ENCODE results near the gene GRM8. TPM values are rescaled to one million over a fixed set of nuclear protein-coding genes. Genes with fewer than 3 reads are reported as not detected.

GRM8 gene
- total and polyA plus RNA-seq, 4 donors, result 0.28 to 4.9 (median 2.8) TPM

DNA sequence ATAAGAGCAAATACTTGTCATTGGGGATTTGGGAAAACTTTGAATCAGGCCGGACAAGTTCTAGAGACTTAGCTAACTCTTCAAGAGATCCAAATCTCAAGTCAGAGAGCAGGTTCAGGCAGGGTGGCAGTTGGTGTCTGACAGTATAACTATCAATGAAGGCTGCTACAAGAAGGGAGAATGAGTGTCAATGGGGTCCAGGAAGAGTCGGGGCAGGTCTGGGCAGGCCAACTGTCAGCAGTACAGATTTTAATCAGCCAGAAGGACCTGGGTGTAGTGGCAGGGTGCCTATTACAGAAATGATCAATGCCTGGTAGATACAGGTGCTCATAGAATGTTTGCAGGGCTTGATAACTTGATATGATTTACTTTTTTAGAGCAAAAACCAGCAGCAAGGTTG lies 751.1 kb downstream of the GRM8 start:
- DNase-seq (ENCODE audit: low spot score), result no peak
- Histone ChIP-seq H3K9me3 (ENCODE audit: control insufficient read depth in 4 of 4, low read length in 3 of 4) (no peaks in the 10 kb centered on the region), H3K4me3 (ENCODE audit: low read depth in 1 of 3, low read length in 3 of 3) (no peak overlapping the region), H3K9ac (ENCODE audit: low read depth in 1 of 2, low read length in 2 of 2) (no peak overlapping the region), H3K27ac (ENCODE audit: low read depth in 1 of 2, low read length in 2 of 2) (no peak overlapping the region), H3K4me1 (ENCODE audit: control insufficient read depth in 4 of 4, insufficient read depth in 4 of 4, low read length in 3 of 4) (no peaks in the 10 kb centered on the region), H3K27me3 (ENCODE audit: control insufficient read depth in 4 of 4, insufficient read depth in 4 of 4, low read length in 3 of 4) (no peaks in the 10 kb centered on the region), H3K36me3 (ENCODE audit: control insufficient read depth in 4 of 4, insufficient read depth in 3 of 4, low read depth in 1 of 4, low read length in 3 of 4) (no peaks in the 10 kb centered on the region)
- TF ChIP-seq RAD21 (IDR thresholded peaks at IDR 0.05) (no peak), FOXA2 (IDR thresholded peaks at IDR 0.05) (no peak), EGR1 (IDR thresholded peaks at IDR 0.05; ENCODE audit: low read depth in 2 of 2) (no peak), GABPA (IDR thresholded peaks at IDR 0.05 in 1 of 2, conservative IDR thresholded peaks at IDR 0.05 in 1 of 2) (no peak), NR2F2 (IDR thresholded peaks at IDR 0.05) (no peak), SP1 (IDR thresholded peaks at IDR 0.05) (no peak), JUND (IDR thresholded peaks at IDR 0.05) (no peak), RXRA (IDR thresholded peaks at IDR 0.05) (no peak)
- TF ChIP-seq, protein P1, sequence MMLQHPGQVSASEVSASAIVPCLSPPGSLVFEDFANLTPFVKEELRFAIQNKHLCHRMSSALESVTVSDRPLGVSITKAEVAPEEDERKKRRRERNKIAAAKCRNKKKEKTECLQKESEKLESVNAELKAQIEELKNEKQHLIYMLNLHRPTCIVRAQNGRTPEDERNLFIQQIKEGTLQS (IDR thresholded peaks at IDR 0.05), result no peak
- TF ChIP-seq, protein P2, sequence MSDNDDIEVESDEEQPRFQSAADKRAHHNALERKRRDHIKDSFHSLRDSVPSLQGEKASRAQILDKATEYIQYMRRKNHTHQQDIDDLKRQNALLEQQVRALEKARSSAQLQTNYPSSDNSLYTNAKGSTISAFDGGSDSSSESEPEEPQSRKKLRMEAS (IDR thresholded peaks at IDR 0.05), result no peak
- TF ChIP-seq, protein P3, sequence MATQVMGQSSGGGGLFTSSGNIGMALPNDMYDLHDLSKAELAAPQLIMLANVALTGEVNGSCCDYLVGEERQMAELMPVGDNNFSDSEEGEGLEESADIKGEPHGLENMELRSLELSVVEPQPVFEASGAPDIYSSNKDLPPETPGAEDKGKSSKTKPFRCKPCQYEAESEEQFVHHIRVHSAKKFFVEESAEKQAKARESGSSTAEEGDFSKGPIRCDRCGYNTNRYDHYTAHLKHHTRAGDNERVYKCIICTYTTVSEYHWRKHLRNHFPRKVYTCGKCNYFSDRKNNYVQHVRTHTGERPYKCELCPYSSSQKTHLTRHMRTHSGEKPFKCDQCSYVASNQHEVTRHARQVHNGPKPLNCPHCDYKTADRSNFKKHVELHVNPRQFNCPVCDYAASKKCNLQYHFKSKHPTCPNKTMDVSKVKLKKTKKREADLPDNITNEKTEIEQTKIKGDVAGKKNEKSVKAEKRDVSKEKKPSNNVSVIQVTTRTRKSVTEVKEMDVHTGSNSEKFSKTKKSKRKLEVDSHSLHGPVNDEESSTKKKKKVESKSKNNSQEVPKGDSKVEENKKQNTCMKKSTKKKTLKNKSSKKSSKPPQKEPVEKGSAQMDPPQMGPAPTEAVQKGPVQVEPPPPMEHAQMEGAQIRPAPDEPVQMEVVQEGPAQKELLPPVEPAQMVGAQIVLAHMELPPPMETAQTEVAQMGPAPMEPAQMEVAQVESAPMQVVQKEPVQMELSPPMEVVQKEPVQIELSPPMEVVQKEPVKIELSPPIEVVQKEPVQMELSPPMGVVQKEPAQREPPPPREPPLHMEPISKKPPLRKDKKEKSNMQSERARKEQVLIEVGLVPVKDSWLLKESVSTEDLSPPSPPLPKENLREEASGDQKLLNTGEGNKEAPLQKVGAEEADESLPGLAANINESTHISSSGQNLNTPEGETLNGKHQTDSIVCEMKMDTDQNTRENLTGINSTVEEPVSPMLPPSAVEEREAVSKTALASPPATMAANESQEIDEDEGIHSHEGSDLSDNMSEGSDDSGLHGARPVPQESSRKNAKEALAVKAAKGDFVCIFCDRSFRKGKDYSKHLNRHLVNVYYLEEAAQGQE (IDR thresholded peaks at IDR 0.05), result no peak
- 84% methylated on average over 2 of the region's 2 CpGs for WGBS

DNA sequence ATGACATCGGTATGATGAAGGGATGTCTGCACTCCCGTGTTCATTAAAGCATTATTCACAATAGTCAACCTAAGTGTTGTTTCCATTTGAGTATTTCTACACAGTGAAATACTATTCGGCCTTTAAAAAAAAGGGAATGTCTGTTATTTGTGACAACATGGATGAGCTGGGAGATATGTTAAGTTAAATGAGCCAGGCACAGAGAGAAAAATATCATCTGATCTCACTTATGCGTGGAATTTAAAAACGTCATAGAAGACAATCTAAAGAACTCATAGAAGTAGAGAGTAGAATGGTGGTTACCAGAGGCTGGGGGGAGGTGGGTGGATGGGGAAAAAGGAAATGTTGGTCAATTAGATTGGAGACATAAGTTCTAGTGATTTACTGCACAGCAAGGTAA lies 753.3 kb downstream of the GRM8 start:
- Histone ChIP-seq H3K36me3 (ENCODE audit: control insufficient read depth in 4 of 4, insufficient read depth in 3 of 4, low read depth in 1 of 4, low read length in 3 of 4) (no peaks in the 10 kb centered on the region), H3K9ac (ENCODE audit: low read depth in 1 of 2, low read length in 2 of 2) (no peak overlapping the region), H3K27ac (ENCODE audit: low read depth in 1 of 2, low read length in 2 of 2) (no peak overlapping the region), H3K4me3 (ENCODE audit: low read depth in 1 of 3, low read length in 3 of 3) (no peak overlapping the region), H3K27me3 (ENCODE audit: control insufficient read depth in 4 of 4, insufficient read depth in 4 of 4, low read length in 3 of 4) (no peaks in the 10 kb centered on the region), H3K9me3 (ENCODE audit: control insufficient read depth in 4 of 4, low read length in 3 of 4) (no peaks in the 10 kb centered on the region), H3K4me1 (ENCODE audit: control insufficient read depth in 4 of 4, insufficient read depth in 4 of 4, low read length in 3 of 4) (no peaks in the 10 kb centered on the region)
- DNase-seq (ENCODE audit: low spot score), result no peak
- WGBS, result 90% methylated on average over 5 of the region's 5 CpGs
- TF ChIP-seq, protein P1 (IDR thresholded peaks at IDR 0.05), result no peak
- TF ChIP-seq RAD21 (IDR thresholded peaks at IDR 0.05), result no peak
- TF ChIP-seq, protein P2 (IDR thresholded peaks at IDR 0.05), result no peak
- TF ChIP-seq YY1 (IDR thresholded peaks at IDR 0.05), result no peak
- TF ChIP-seq SP1 (IDR thresholded peaks at IDR 0.05), result no peak
- TF ChIP-seq HNF4A (conservative IDR thresholded peaks at IDR 0.05), result no peak
- TF ChIP-seq, protein P3 (IDR thresholded peaks at IDR 0.05), result no peak
- TF ChIP-seq JUND (IDR thresholded peaks at IDR 0.05), result no peak
- TF ChIP-seq FOXA2 (IDR thresholded peaks at IDR 0.05), result no peak
- no peak for TF ChIP-seq GABPA (IDR thresholded peaks at IDR 0.05 in 1 of 2, conservative IDR thresholded peaks at IDR 0.05 in 1 of 2)
- TF ChIP-seq EGR1 (IDR thresholded peaks at IDR 0.05; ENCODE audit: low read depth in 2 of 2), result no peak
- TF ChIP-seq RXRA (IDR thresholded peaks at IDR 0.05), result no peak
- no peak for TF ChIP-seq HNF4G (IDR thresholded peaks at IDR 0.05)
- TF ChIP-seq, protein P4, sequence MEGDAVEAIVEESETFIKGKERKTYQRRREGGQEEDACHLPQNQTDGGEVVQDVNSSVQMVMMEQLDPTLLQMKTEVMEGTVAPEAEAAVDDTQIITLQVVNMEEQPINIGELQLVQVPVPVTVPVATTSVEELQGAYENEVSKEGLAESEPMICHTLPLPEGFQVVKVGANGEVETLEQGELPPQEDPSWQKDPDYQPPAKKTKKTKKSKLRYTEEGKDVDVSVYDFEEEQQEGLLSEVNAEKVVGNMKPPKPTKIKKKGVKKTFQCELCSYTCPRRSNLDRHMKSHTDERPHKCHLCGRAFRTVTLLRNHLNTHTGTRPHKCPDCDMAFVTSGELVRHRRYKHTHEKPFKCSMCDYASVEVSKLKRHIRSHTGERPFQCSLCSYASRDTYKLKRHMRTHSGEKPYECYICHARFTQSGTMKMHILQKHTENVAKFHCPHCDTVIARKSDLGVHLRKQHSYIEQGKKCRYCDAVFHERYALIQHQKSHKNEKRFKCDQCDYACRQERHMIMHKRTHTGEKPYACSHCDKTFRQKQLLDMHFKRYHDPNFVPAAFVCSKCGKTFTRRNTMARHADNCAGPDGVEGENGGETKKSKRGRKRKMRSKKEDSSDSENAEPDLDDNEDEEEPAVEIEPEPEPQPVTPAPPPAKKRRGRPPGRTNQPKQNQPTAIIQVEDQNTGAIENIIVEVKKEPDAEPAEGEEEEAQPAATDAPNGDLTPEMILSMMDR (IDR thresholded peaks at IDR 0.05; ENCODE audit: low read depth, low read length, missing input control), result no peak
- TF ChIP-seq TAF1 (conservative IDR thresholded peaks at IDR 0.05), result no peak
- no peak for TF ChIP-seq FOXA1 (IDR thresholded peaks at IDR 0.05)
- TF ChIP-seq, protein P5, sequence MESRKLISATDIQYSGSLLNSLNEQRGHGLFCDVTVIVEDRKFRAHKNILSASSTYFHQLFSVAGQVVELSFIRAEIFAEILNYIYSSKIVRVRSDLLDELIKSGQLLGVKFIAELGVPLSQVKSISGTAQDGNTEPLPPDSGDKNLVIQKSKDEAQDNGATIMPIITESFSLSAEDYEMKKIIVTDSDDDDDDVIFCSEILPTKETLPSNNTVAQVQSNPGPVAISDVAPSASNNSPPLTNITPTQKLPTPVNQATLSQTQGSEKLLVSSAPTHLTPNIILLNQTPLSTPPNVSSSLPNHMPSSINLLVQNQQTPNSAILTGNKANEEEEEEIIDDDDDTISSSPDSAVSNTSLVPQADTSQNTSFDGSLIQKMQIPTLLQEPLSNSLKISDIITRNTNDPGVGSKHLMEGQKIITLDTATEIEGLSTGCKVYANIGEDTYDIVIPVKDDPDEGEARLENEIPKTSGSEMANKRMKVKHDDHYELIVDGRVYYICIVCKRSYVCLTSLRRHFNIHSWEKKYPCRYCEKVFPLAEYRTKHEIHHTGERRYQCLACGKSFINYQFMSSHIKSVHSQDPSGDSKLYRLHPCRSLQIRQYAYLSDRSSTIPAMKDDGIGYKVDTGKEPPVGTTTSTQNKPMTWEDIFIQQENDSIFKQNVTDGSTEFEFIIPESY (IDR thresholded peaks at IDR 0.05), result no peak
- TF ChIP-seq NR2F2 (IDR thresholded peaks at IDR 0.05), result no peak
